ENCODE measurements around the gene RFWD3.
A peak's percentile ranks its signal among the peaks of the same experiment; 100 is the strongest.
"Not testable (repeated sequence)": the region's sequence is repeated elsewhere in the genome, so short reads cannot be mapped to it uniquely, and the experiment has no call there.

RFWD3 gene

GRCh38 chr16:74667255-74667700, 601 bp upstream of the RFWD3 start:
- peak; percentile 6 to 10 for DNase-seq (ENCODE audit: low read depth in 1 of 2, low spot score in 1 of 2)

- DNase-seq (ENCODE audit: low read depth in 1 of 2, low spot score in 1 of 2): no peak
These were observed 661 bp downstream of the RFWD3 start for GRCh38 chr16:74666010-74666421.

GRCh38 chr16:74661064-74661463, 5.6 kb downstream of the RFWD3 start:
- DNase-seq (ENCODE audit: low read depth in 1 of 2, low spot score in 1 of 2): no peak

- no peak for DNase-seq (ENCODE audit: low read depth in 1 of 2, low spot score in 1 of 2)
These were observed 6.3 kb downstream of the RFWD3 start for GRCh38 chr16:74660383-74660782.

GRCh38 chr16:74659041-74659440, 7.6 kb downstream of the RFWD3 start:
- no peak for DNase-seq (ENCODE audit: low read depth in 1 of 2, low spot score in 1 of 2)

- DNase-seq (ENCODE audit: low read depth in 1 of 2, low spot score in 1 of 2): no peak
These were observed 8.6 kb downstream of the RFWD3 start for GRCh38 chr16:74657870-74658642.

GRCh38 chr16:74654536-74655050, 12.1 kb downstream of the RFWD3 start:
- DNase-seq (ENCODE audit: low read depth in 1 of 2, low spot score in 1 of 2): no peak

- not testable (repeated sequence) for DNase-seq (ENCODE audit: low read depth in 1 of 2, low spot score in 1 of 2)
These were observed 13.8 kb downstream of the RFWD3 start for GRCh38 chr16:74652883-74653282.

- DNase-seq (ENCODE audit: low read depth in 1 of 2, low spot score in 1 of 2): no peak
These were observed 14.4 kb downstream of the RFWD3 start for GRCh38 chr16:74652249-74652648.

GRCh38 chr16:74651841-74652240, 14.8 kb downstream of the RFWD3 start:
- no peak for DNase-seq (ENCODE audit: low read depth in 1 of 2, low spot score in 1 of 2)

GRCh38 chr16:74650966-74651567, 15.6 kb downstream of the RFWD3 start:
- DNase-seq (ENCODE audit: low read depth in 1 of 2, low spot score in 1 of 2): no peak

- no peak for DNase-seq (ENCODE audit: low read depth in 1 of 2, low spot score in 1 of 2)
These were observed 16.7 kb downstream of the RFWD3 start for GRCh38 chr16:74649839-74650504.

- no peak for DNase-seq (ENCODE audit: low read depth in 1 of 2, low spot score in 1 of 2)
These were observed 24.7 kb downstream of the RFWD3 start for GRCh38 chr16:74641969-74642368.

- DNase-seq (ENCODE audit: low read depth in 1 of 2, low spot score in 1 of 2): no peak
These were observed 28.8 kb downstream of the RFWD3 start for GRCh38 chr16:74637742-74638453.

- no peak for DNase-seq (ENCODE audit: low read depth in 1 of 2, low spot score in 1 of 2)
These were observed 31.4 kb downstream of the RFWD3 start for GRCh38 chr16:74635303-74635702.

GRCh38 chr16:74633686-74634085, 33.0 kb downstream of the RFWD3 start:
- no peak for DNase-seq (ENCODE audit: low read depth in 1 of 2, low spot score in 1 of 2)

GRCh38 chr16:74627506-74628220, 39.0 kb downstream of the RFWD3 start:
- DNase-seq (ENCODE audit: low read depth in 1 of 2, low spot score in 1 of 2): no peak

- no peak for DNase-seq (ENCODE audit: low read depth in 1 of 2, low spot score in 1 of 2)
These were observed 39.8 kb downstream of the RFWD3 start for GRCh38 chr16:74626741-74627416.

GRCh38 chr16:74625500-74626350, 41.0 kb downstream of the RFWD3 start:
- DNase-seq (ENCODE audit: low read depth in 1 of 2, low spot score in 1 of 2): no peak
